GM23338 (cell line): ENCODE measurements around the gene PLCH2. TPM values are rescaled to one million over a fixed set of nuclear protein-coding genes. Genes with fewer than 3 reads are reported as not detected.

Experiments used
- ATAC-seq: fragments of 200-7000 bp; cut with Tn5 transposase; 3 replicates; pipeline ENCODE4 v1.9.1; 2020
- DNase-seq: peaks from one replicate; pipeline ENCODE4 v3.0.0-alpha.2; 2015; ENCODE audit warnings: low spot score
- H2AFZ ChIP-seq: fragments of 200-600 bp; sonication (generic); 2 replicates; pipeline ENCODE4 v1.8.0; 2016; ENCODE audit warnings: antibody characterized with exemption, mild to moderate bottlenecking, moderate library complexity
- H3F3A ChIP-seq: fragments of 200-600 bp; sonication (generic); replicated peaks from 2 replicates; pipeline ENCODE4 v1.8.0; 2017; ENCODE audit warnings: antibody characterized with exemption, mixed run types, low read depth
- H3K27ac ChIP-seq: fragments of 200-600 bp; sonication (generic); 2 replicates; pipeline ENCODE4 v1.6.1; 2016; ENCODE audit warnings: low read depth
- H3K27me3 ChIP-seq: fragments of 200-600 bp; sonication (generic); 2 replicates; pipeline ENCODE4 v1.8.0; 2016; ENCODE audit warnings: mild to moderate bottlenecking, mixed run types, moderate library complexity; ENCODE audit not compliant: insufficient read depth
- H3K36me3 ChIP-seq: fragments of 200-600 bp; sonication (generic); 2 replicates; pipeline ENCODE4 v1.8.0; 2016; ENCODE audit warnings: mild to moderate bottlenecking; ENCODE audit not compliant: insufficient read depth
- H3K4me1 ChIP-seq: fragments of 200-600 bp; sonication (generic); 2 replicates; pipeline ENCODE4 v1.8.0; 2016; ENCODE audit warnings: mild to moderate bottlenecking, moderate library complexity; ENCODE audit not compliant: insufficient read depth
- H3K4me2 ChIP-seq: fragments of 200-600 bp; sonication (generic); 2 replicates; pipeline ENCODE4 v1.7.1; 2017; ENCODE audit warnings: mixed run types
- H3K4me3 ChIP-seq: fragments of 200-600 bp; sonication (generic); 2 replicates; pipeline ENCODE4 v1.6.1; 2016; ENCODE audit warnings: mixed run types
- H3K79me2 ChIP-seq: fragments of 200-600 bp; sonication (generic); replicated peaks from 2 replicates; pipeline ENCODE4 v1.8.0; 2017; ENCODE audit warnings: mild to moderate bottlenecking; ENCODE audit not compliant: insufficient read depth
- H3K9me2 ChIP-seq: fragments of 200-600 bp; sonication (generic); 2 replicates; pipeline ENCODE4 v1.8.0; 2017; ENCODE audit not compliant: insufficient read depth
- H4K20me1 ChIP-seq: fragments of 200-600 bp; sonication (generic); replicated peaks from 2 replicates; pipeline ENCODE4 v1.8.0; 2017; ENCODE audit warnings: mild to moderate bottlenecking; ENCODE audit not compliant: insufficient read depth
- H3K27ac Mint-ChIP-seq: 2 replicates; pipeline ENCODE4 v1.8.0; 2020; ENCODE audit warnings: inconsistent platforms, mild to moderate bottlenecking, moderate library complexity, mixed read lengths
- H3K27me3 Mint-ChIP-seq: 3 replicates; pipeline ENCODE4 v1.8.0; 2022; ENCODE audit warnings: low read depth, mild to moderate bottlenecking, moderate library complexity, mixed read lengths, inconsistent platforms; ENCODE audit not compliant: insufficient read depth, poor library complexity
- H3K36me3 Mint-ChIP-seq: 3 replicates; pipeline ENCODE4 v1.8.0; 2021; ENCODE audit warnings: low read depth, mild to moderate bottlenecking, inconsistent platforms, moderate library complexity, mixed read lengths
- H3K4me1 Mint-ChIP-seq: 3 replicates; pipeline ENCODE4 v1.8.0; 2020; ENCODE audit warnings: mild to moderate bottlenecking, inconsistent platforms, mixed read lengths
- H3K4me3 Mint-ChIP-seq: 3 replicates; pipeline ENCODE4 v1.8.0; 2021; ENCODE audit warnings: moderate library complexity, mild to moderate bottlenecking, inconsistent platforms, mixed read lengths
- H3K9me3 Mint-ChIP-seq: 3 replicates; pipeline ENCODE4 v1.8.0; 2020; ENCODE audit warnings: moderate library complexity, mild to moderate bottlenecking, inconsistent platforms, mixed read lengths
- EZH2 ChIP-seq: fragments of 200-600 bp; sonication (generic); IDR thresholded peaks from one replicate; pipeline ENCODE4 v1.8.0; 2017; ENCODE audit warnings: antibody characterized with exemption, mild to moderate bottlenecking, low read depth; ENCODE audit not compliant: unreplicated experiment
- EZH2phosphoT487 ChIP-seq: fragments of 200-600 bp; sonication (generic); IDR thresholded peaks from one replicate; pipeline ENCODE4 v1.8.1; 2018; ENCODE audit warnings: antibody characterized with exemption; ENCODE audit not compliant: unreplicated experiment
- JUNB ChIP-seq: IDR thresholded peaks from one replicate; pipeline ENCODE4 v1.6.1; 2016; ENCODE audit warnings: antibody characterized with exemption; ENCODE audit not compliant: unreplicated experiment
- NANOG ChIP-seq: IDR thresholded peaks from 2 replicates; pipeline ENCODE4 v1.6.1; 2016; ENCODE audit warnings: antibody characterized with exemption, borderline replicate concordance
- POLR2AphosphoS5 ChIP-seq: IDR thresholded peaks from 2 replicates; pipeline ENCODE4 v1.6.1; 2016; ENCODE audit warnings: antibody characterized with exemption, low read depth
- STAT1 ChIP-seq: IDR thresholded peaks from one replicate; pipeline ENCODE4 v1.6.1; 2016; ENCODE audit warnings: antibody characterized with exemption; ENCODE audit not compliant: unreplicated experiment
- ZNF114 ChIP-seq: fragments of 250-450 bp; sonication (Bioruptor Pico); IDR thresholded peaks from 2 replicates; pipeline ENCODE4 v1.5.0; 2020; ENCODE audit warnings: mild to moderate bottlenecking, moderate library complexity
- polyA plus RNA-seq: library from polyadenylated mRNA; unstranded; fragments of >200 nt; fragmentation: Nextera tagmentation; extraction: Ambion mirVana; gene quantifications from 2 replicates; pipeline ENCODE4 v1.2.1, GENCODE V29; 2016
- total RNA-seq: library from RNA; depleted of rRNA; stranded (reverse); fragments of >200 nt; shearing (Covaris generic); gene quantifications from 2 replicates; pipeline ENCODE4 v1.2.3, GENCODE V29; 2014
- TF ChIP-seq, protein P1 (sequence below), 2 experiments: fragments of 200-600 bp in 1 of 2; sonication (generic) in 1 of 2; conservative IDR thresholded peaks; 2 replicates each; pipeline versions ENCODE4 v1.5.1 to v1.6.1; 2016 to 2017; ENCODE audit warnings: antibody characterized with exemption in 2 of 2, low read depth in 2 of 2, mild to moderate bottlenecking in 2 of 2, moderate library complexity in 1 of 2
- TF ChIP-seq, protein P2 (sequence below): IDR thresholded peaks from 2 replicates; pipeline ENCODE4 v1.6.1; 2016; ENCODE audit warnings: antibody characterized with exemption

The PLCH2 gene
- total and polyA plus RNA-seq, 2 experiments from 2014 or later: 0.31 TPM; not detected in 1

DNA sequence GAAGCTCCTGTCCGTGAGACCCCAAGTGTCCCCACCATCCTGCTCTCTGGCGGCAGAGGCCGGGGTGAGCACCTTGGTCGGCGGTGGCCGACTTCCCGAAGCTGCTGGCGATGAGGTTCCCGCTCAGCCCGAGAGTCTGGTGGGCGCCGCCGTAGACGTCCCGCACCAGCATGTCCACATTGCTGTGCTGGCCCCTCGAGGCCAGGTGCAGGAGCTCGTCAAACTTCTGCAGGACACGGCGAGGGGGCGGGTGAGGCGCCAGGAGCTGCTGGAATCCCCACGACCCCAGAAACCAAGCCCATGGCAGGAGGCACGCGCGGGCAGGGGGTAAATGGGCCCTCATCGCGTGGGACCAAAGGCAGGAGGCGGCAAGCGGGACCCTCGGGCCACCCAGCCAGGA, 43.6 kb downstream of the PLCH2 start:
- H3K36me3 Mint-ChIP-seq: peaks cover 32% of the 10 kb centered on the region
- no peak for ATAC-seq

DNA sequence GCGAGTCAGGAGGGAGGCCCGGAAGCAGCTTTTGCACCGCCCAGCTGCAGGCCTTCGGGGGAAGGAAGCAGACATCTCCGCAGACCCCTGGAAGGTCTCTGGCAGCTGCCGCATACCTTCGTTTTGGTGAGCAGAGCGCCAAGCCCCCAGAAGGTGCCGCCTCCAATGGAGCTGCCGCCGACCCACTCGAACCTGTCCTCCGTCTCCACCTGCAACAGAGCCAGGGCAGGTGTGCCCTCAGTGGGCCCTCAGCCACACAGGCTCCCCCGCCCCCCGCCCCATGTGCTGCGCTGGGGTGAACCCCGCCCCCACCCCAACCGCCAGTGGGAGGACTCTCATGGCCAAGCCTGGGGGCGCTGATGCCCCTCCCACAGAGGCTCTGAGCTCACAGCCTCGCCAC, 44.1 kb downstream of the PLCH2 start:
- no peak overlapping the region for H3K4me2 ChIP-seq
- Mint-ChIP-seq H3K4me3 (no peak overlapping the region), H3K36me3 (peaks cover 32% of the 10 kb centered on the region), H3K27ac (no peak overlapping the region), H3K9me3 (no peaks in the 10 kb centered on the region), H3K4me1 (peaks cover 20% of the 10 kb centered on the region), H3K27me3 (peaks cover 4% of the 10 kb centered on the region)
- no peak overlapping the region for H3K27ac ChIP-seq
- peaks cover 31% of the 10 kb centered on the region for H4K20me1 ChIP-seq
- TF ChIP-seq, protein P1, sequence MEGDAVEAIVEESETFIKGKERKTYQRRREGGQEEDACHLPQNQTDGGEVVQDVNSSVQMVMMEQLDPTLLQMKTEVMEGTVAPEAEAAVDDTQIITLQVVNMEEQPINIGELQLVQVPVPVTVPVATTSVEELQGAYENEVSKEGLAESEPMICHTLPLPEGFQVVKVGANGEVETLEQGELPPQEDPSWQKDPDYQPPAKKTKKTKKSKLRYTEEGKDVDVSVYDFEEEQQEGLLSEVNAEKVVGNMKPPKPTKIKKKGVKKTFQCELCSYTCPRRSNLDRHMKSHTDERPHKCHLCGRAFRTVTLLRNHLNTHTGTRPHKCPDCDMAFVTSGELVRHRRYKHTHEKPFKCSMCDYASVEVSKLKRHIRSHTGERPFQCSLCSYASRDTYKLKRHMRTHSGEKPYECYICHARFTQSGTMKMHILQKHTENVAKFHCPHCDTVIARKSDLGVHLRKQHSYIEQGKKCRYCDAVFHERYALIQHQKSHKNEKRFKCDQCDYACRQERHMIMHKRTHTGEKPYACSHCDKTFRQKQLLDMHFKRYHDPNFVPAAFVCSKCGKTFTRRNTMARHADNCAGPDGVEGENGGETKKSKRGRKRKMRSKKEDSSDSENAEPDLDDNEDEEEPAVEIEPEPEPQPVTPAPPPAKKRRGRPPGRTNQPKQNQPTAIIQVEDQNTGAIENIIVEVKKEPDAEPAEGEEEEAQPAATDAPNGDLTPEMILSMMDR (conservative IDR thresholded peaks at IDR 0.05; ENCODE audit: low read depth in 2 of 2): no peak
- TF ChIP-seq EZH2phosphoT487: no peak
- no peak for TF ChIP-seq ZNF114 (CRISPR knock-in tag)
- no peak overlapping the region for H2AFZ ChIP-seq
- peaks cover 38% of the 10 kb centered on the region for H3K79me2 ChIP-seq
- no peaks in the 10 kb centered on the region for H3F3A ChIP-seq
- no peak for DNase-seq
- no peaks in the 10 kb centered on the region for H3K27me3 ChIP-seq
- H3K36me3 ChIP-seq: peaks cover 5% of the 10 kb centered on the region; the same call in 1 of the 2 replicates
- peaks cover 12% of the 10 kb centered on the region; the same call in 1 of the 2 replicates for H3K4me1 ChIP-seq
- no peaks in the 10 kb centered on the region for H3K9me2 ChIP-seq
- no peak overlapping the region for H3K4me3 ChIP-seq
- no peak for ATAC-seq

More for the DNA sequence above, 43.6 kb downstream of the PLCH2 start:
- Histone ChIP-seq H3K4me2 (no peak overlapping the region), H2AFZ (no peak overlapping the region), H3K36me3 (peaks cover 5% of the 10 kb centered on the region; the same call in 1 of the 2 replicates), H3K9me2 (no peaks in the 10 kb centered on the region), H3K27ac (no peak overlapping the region), H3F3A (no peaks in the 10 kb centered on the region), H3K79me2 (peaks cover 33% of the 10 kb centered on the region), H3K4me3 (no peak overlapping the region), H3K27me3 (no peaks in the 10 kb centered on the region), H3K4me1 (peaks cover 7% of the 10 kb centered on the region; the same call in 1 of the 2 replicates), H4K20me1 (peaks cover 26% of the 10 kb centered on the region)
- H3K4me3 Mint-ChIP-seq: no peak overlapping the region
- peaks cover 15% of the 10 kb centered on the region for H3K4me1 Mint-ChIP-seq
- no peak overlapping the region for H3K27ac Mint-ChIP-seq
- H3K9me3 Mint-ChIP-seq: no peaks in the 10 kb centered on the region
- peaks cover 1% of the 10 kb centered on the region for H3K27me3 Mint-ChIP-seq
- DNase-seq: no peak
- no peak for TF ChIP-seq POLR2AphosphoS5
- no peak for TF ChIP-seq JUNB
- no peak for TF ChIP-seq STAT1
- TF ChIP-seq, protein P2, sequence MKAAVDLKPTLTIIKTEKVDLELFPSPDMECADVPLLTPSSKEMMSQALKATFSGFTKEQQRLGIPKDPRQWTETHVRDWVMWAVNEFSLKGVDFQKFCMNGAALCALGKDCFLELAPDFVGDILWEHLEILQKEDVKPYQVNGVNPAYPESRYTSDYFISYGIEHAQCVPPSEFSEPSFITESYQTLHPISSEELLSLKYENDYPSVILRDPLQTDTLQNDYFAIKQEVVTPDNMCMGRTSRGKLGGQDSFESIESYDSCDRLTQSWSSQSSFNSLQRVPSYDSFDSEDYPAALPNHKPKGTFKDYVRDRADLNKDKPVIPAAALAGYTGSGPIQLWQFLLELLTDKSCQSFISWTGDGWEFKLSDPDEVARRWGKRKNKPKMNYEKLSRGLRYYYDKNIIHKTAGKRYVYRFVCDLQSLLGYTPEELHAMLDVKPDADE: no peak

DNA sequence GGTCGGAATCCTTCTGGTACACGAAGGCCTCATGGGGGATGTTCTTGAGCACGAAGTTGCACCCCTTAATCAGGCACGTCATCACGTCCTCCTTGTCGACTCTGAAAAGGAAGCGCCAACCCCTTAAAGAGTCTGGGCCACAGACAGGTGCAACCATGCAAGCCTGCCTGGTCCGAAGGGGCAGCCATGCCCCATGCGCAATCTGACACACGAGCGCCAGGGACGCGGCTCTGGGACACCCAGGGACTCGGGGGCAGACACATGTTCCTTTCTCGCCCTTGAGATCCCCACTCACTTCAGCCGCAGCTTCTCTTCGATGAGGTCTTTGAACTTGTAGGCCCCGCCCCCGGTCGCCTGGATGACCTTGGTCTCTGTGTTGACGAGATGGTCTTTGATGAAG, 44.7 kb downstream of the PLCH2 start:
- Histone ChIP-seq H3K27ac (no peak overlapping the region), H3K79me2 (peaks cover 44% of the 10 kb centered on the region), H2AFZ (no peak overlapping the region), H3F3A (no peaks in the 10 kb centered on the region), H3K4me3 (no peak overlapping the region), H3K9me2 (no peaks in the 10 kb centered on the region), H3K36me3 (peaks cover 5% of the 10 kb centered on the region; the same call in 1 of the 2 replicates), H3K27me3 (no peaks in the 10 kb centered on the region), H4K20me1 (peaks cover 37% of the 10 kb centered on the region), H3K4me2 (no peak overlapping the region), H3K4me1 (peaks cover 14% of the 10 kb centered on the region; the same call in 1 of the 2 replicates)
- Mint-ChIP-seq H3K4me3 (no peak overlapping the region), H3K4me1 (peaks cover 23% of the 10 kb centered on the region), H3K27me3 (peaks cover 7% of the 10 kb centered on the region), H3K36me3 (peaks cover 30% of the 10 kb centered on the region), H3K27ac (no peak overlapping the region), H3K9me3 (no peaks in the 10 kb centered on the region)
- DNase-seq: no peak
- no peak for ATAC-seq
- TF ChIP-seq STAT1 (no peak), NANOG (no peak), EZH2 (no peak), POLR2AphosphoS5 (no peak)
- TF ChIP-seq, protein P1 (conservative IDR thresholded peaks at IDR 0.05; ENCODE audit: low read depth in 2 of 2): no peak
